ENCODE measurements around the gene CPEB1.
"Not testable (repeated sequence)": the region's sequence is repeated elsewhere in the genome, so short reads cannot be mapped to it uniquely, and the experiment has no call there.

CPEB1 gene

GRCh38 chr15:82649226-82649999 is 2.2 kb upstream of the CPEB1 start:
- DNase-seq (ENCODE audit: low read depth): no peak

- DNase-seq (ENCODE audit: low read depth): no peak
Measured at GRCh38 chr15:82648257-82649103, 1.3 kb upstream of the CPEB1 start.

DNA sequence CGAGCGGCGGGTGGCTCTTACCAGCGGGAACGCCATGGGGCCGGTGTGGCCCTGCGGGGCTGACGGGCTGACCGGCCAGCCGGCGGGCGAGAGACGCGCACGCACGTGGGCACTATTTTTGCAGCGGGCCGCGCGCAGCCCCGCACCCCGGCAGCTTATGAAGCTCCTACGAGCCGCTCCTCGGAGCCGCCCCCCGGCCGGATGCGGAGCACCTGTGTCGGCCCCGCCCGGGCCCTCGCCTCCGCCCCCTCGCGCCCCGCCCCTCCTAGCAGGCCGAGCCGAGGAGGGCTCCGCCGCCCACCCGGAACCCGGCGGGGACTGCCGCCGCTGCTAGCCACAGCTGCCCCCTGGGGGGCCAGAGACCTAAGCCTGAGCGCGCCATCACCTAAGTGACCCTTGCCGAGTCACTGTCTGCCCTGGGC is 683 bp upstream of the CPEB1 start:
- no peak for DNase-seq (ENCODE audit: low read depth)

DNA sequence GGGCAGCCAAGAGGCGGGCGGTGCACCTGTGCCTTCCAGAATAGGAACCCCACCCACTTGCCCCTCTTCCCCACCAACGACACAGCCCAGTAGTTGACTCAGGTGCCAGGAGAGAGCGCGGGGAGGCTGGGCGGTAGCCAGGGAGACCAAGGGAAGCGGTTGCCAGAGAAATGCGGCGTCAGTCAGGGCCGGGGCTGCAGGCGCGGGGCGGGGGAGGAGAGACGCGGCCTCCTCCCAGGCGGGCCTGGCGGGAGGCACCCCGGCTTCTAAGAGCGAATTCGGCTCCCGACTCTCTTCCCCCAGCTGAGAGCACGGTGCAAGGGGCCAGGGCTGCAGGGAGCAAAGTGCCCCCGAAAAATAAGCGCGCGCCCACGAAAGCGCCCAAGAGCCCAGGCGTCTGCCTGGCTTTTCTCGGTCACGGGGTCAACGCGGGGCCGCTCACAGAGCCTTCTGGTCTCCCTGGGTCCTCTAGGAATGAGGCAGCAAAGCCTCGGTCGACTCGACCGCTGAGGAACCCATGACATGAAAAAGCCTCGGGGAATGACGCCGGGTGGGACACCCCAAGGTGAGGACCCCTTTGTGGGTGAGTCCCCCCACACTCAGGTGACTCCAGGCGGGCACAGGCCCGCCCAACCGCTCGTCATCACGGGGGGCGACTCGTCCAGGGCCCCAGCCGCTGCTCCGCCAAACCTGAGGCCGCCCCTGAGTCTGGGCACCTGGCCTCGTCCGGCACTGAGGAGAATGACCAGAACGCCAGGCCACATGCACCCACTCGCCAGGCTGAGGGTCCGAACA is 716 bp downstream of the CPEB1 start:
- DNase-seq (ENCODE audit: low read depth): no peak

GRCh38 chr15:82644967-82645852 is 2.0 kb downstream of the CPEB1 start:
- not testable (repeated sequence) for DNase-seq (ENCODE audit: low read depth)

DNA sequence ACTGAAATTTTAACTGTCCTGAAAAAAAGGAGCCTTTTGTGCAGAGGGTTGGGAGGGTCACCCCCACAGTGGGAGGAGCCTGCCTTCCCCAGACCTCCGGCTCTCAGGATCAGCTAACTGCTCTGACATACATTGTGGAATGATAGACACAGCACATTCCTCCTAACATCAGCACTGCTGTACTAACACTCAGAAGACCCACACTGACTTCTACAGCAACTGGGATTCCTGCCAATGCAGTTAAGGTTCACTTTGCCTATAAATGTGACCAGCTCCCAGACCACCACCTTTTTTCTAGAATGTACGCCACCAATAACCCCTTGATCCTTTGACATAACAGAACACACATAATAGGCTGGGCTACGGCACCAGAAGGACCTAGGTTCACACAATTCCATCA is 3.2 kb downstream of the CPEB1 start:
- no peak for DNase-seq (ENCODE audit: low read depth)

- no peak for DNase-seq (ENCODE audit: low read depth)
Measured at GRCh38 chr15:82642656-82643055, 4.5 kb downstream of the CPEB1 start.

- no peak for DNase-seq (ENCODE audit: low read depth)
Measured at GRCh38 chr15:82641129-82641798, 5.9 kb downstream of the CPEB1 start.

DNA sequence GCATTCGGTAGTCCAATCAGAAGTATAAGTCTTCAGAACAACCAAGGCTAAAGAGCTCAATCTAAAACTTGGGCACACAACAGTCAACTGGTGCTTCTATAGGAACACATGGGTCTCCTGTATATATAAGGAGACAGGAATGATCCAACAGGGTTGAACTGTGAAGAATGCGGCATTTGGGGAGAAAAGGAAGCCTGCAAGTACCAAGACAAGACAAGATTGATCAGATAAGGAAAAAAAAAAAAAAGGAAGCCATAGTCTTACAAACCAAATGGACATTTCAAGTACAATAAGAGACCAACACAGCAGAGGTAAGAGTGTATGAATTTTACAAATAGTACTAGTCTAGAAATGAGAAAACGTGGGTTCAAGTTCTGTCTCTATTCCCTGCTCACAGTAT is 6.5 kb downstream of the CPEB1 start:
- no peak for DNase-seq (ENCODE audit: low read depth)

DNA sequence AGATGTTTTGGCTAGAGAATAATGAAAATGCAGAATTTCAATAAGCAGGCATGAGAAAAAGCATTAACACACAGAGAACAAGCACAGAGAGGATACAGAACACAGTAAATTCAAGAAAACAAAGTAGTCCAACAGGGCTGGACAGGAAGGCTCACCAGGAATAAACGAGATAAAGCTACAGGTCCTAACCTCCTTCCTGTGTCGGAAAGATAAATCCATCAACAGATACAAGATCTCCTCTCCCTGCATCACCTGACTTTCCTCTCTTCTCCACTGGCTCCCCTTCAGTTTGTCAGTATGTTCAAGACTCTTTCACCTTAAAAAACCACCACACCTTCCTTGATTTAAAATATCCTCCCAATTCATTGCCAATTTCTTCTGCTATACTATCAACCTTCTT is 11.4 kb downstream of the CPEB1 start:
- DNase-seq (ENCODE audit: low read depth): no peak

- no peak for DNase-seq (ENCODE audit: low read depth)
Measured at GRCh38 chr15:82630033-82630432, 17.1 kb downstream of the CPEB1 start.

- no peak for DNase-seq (ENCODE audit: low read depth)
Measured at GRCh38 chr15:82625136-82625535, 22.0 kb downstream of the CPEB1 start.

DNA sequence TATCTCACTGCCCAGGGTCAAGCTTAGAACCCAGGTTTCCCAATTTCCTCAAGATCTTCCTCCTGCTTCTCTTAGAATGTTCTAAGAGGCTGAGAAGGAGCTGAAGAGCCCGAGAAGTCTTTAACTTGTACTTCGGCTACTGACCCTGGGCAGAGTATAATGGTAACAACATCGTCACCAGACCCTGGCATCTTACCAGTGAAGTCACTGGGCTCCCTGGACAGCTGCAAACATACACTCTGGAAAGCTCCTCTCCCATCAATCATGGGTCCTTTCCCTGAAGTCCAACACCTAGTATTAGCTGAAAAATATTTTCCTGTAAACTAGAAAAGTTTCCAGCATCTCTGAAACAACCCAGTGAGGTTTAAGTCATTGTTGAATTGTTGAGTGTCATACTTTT is 22.7 kb downstream of the CPEB1 start:
- no peak for DNase-seq (ENCODE audit: low read depth)

DNA sequence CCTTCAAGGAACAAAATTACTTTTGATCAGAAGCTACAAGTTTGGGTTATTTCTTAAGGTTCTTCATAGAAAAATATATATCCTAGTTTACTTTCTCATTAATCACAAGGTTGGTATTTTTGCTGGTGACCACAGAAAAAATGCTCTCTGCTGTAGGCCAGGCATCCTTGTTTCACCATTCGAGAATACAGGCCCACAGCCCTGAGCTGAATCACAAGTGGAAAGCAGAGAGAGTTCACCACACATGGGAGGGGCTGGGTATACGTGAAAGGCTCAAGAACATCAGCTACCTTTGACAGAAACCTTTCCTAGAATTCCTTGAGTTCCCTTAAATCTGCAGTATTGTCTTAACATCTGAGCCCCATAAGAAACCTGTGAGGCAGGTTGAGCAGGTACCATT is 23.2 kb downstream of the CPEB1 start:
- DNase-seq (ENCODE audit: low read depth): no peak

- DNase-seq (ENCODE audit: low read depth): no peak
Measured at GRCh38 chr15:82621970-82622369, 25.2 kb downstream of the CPEB1 start.

DNA sequence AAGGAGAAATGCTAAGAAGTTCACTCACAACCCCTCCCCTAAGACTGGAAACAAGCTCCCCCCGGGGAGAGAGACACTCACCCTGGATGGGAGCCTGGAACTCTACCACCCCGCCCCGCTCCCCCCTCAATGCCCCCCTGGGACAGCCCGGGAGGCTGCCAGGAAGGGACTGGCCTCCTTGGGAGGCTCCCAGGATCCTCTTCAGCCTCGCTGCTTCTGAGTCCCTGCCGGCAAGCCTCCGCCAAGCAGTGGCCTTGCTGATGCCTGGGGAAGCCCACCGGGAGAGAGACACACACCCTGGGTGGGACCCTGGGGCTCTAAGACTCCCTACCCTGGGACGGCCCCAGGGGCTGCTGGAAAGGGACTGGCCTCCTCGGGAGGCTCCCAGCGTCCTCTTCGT is 33.4 kb downstream of the CPEB1 start:
- no peak for DNase-seq (ENCODE audit: low read depth)

DNA sequence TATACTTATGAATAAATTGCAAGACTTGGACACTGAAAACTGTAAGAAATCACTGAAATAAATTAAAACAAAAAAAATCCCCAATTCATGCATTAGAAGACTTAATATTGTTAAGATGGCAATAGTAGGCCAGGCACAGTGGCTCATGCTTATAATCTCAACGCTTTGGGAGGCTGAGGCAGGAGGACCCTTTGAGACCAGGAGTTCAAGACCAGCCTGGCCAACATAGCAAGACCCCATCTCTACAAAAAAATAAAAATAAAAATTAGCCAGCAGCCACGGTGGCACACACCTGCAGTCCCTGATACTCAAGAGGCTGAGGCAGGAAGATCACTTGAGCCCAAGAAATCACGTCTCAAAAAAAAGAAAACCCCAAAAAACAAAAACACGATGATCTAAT is 35.8 kb downstream of the CPEB1 start:
- DNase-seq (ENCODE audit: low read depth): no peak

- DNase-seq (ENCODE audit: low read depth): no peak
Measured at GRCh38 chr15:82602195-82602594, 45.0 kb downstream of the CPEB1 start.

DNA sequence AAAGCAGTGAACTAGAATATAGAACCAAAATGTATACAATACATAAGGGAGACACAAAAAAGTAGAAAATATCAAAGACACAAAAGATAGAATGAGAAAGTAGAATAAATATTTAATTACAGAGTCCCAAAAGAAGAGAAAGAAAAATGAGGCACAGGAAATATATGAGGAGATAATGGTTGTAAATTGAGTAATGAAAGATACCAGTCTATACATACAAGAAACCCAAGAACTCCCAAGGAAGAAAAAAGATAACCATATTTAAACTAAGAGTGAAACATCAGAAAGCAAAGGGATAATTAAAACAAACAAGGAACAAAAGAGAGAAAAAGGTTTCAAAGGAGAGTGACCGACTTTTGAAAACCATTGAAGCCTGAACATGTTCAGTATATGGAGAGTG is 47.3 kb downstream of the CPEB1 start:
- no peak for DNase-seq (ENCODE audit: low read depth)

GRCh38 chr15:82597815-82598214 is 49.3 kb downstream of the CPEB1 start:
- no peak for DNase-seq (ENCODE audit: low read depth)

DNA sequence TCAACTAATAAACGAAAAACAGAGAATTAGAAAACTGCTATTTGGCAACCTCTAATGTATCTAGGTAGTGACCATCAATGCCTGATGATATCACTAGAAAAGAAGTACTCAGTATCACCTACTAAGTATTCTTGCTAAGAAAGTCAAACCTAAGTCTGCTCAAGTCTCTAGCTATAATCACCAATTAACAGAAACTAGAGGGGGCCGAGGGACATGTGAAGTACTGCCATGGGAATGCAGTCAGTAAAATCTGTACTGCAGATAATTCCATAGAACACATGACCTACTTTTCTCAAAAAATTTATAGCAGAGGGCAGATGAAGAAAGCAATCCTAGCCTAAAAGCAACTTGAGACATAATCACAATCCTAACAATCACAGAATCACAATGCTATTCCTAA is 51.4 kb downstream of the CPEB1 start:
- no peak for DNase-seq (ENCODE audit: low read depth)
